ENCODE data around the gene RAB3IL1.
"Not testable (repeated sequence)": the region's sequence is repeated elsewhere in the genome, so short reads cannot be mapped to it uniquely, and the experiment has no call there.

RAB3IL1 gene

GRCh38 chr11:61953632-61954031, 36.3 kb upstream of the RAB3IL1 start:
- not testable (repeated sequence) for DNase-seq (ENCODE audit: low read depth in 1 of 2, low spot score in 1 of 2)

GRCh38 chr11:61952882-61953281, 35.5 kb upstream of the RAB3IL1 start:
- no peak for DNase-seq (ENCODE audit: low read depth in 1 of 2, low spot score in 1 of 2)

- no peak for DNase-seq (ENCODE audit: low read depth in 1 of 2, low spot score in 1 of 2)
Measured at GRCh38 chr11:61951484-61952135, 34.2 kb upstream of the RAB3IL1 start.

GRCh38 chr11:61950035-61950547, 32.7 kb upstream of the RAB3IL1 start, which contains the start of gene BEST1:
TSS of gene BEST1 (plus strand) at chr11:61950351. CDS start at chr11:61951807, 1,456 bp downstream.
- DNase-seq (ENCODE audit: low read depth in 1 of 2, low spot score in 1 of 2) = no peak

GRCh38 chr11:61949169-61950034, 32.0 kb upstream of the RAB3IL1 start:
- no peak for DNase-seq (ENCODE audit: low read depth in 1 of 2, low spot score in 1 of 2)

- DNase-seq (ENCODE audit: low read depth in 1 of 2, low spot score in 1 of 2) = no peak
Measured at GRCh38 chr11:61948505-61948904, 31.1 kb upstream of the RAB3IL1 start.

- DNase-seq (ENCODE audit: low read depth in 1 of 2, low spot score in 1 of 2) = peak; percentile 24 to 25
Measured at GRCh38 chr11:61947486-61948210, 30.3 kb upstream of the RAB3IL1 start.

- no peak for DNase-seq (ENCODE audit: low read depth in 1 of 2, low spot score in 1 of 2)
Measured at GRCh38 chr11:61946894-61947293, 29.5 kb upstream of the RAB3IL1 start.

- DNase-seq (ENCODE audit: low read depth in 1 of 2, low spot score in 1 of 2) = no peak
Measured at GRCh38 chr11:61945191-61945590, 27.8 kb upstream of the RAB3IL1 start.

- DNase-seq (ENCODE audit: low read depth in 1 of 2, low spot score in 1 of 2) = no peak
Measured at GRCh38 chr11:61940466-61940865, 23.1 kb upstream of the RAB3IL1 start.

- DNase-seq (ENCODE audit: low read depth in 1 of 2, low spot score in 1 of 2) = no peak
Measured at GRCh38 chr11:61935861-61936260, 18.5 kb upstream of the RAB3IL1 start.

GRCh38 chr11:61930933-61931332, 13.6 kb upstream of the RAB3IL1 start:
- no peak for DNase-seq (ENCODE audit: low read depth in 1 of 2, low spot score in 1 of 2)

GRCh38 chr11:61928606-61929005, 11.2 kb upstream of the RAB3IL1 start:
- DNase-seq (ENCODE audit: low read depth in 1 of 2, low spot score in 1 of 2) = no peak

- DNase-seq (ENCODE audit: low read depth in 1 of 2, low spot score in 1 of 2) = no peak
Measured at GRCh38 chr11:61927501-61927900, 10.1 kb upstream of the RAB3IL1 start.

GRCh38 chr11:61926235-61926634, 8.9 kb upstream of the RAB3IL1 start:
- no peak for DNase-seq (ENCODE audit: low read depth in 1 of 2, low spot score in 1 of 2)

- DNase-seq (ENCODE audit: low read depth in 1 of 2, low spot score in 1 of 2) = no peak
Measured at GRCh38 chr11:61925736-61926135, 8.4 kb upstream of the RAB3IL1 start.

GRCh38 chr11:61924064-61924455, 6.7 kb upstream of the RAB3IL1 start:
- DNase-seq (ENCODE audit: low read depth in 1 of 2, low spot score in 1 of 2) = no peak

GRCh38 chr11:61923166-61924063, 6.0 kb upstream of the RAB3IL1 start:
- no peak for DNase-seq (ENCODE audit: low read depth in 1 of 2, low spot score in 1 of 2)

GRCh38 chr11:61922539-61922938, 5.2 kb upstream of the RAB3IL1 start:
- no peak for DNase-seq (ENCODE audit: low read depth in 1 of 2, low spot score in 1 of 2)

GRCh38 chr11:61921446-61921845, 4.1 kb upstream of the RAB3IL1 start:
- DNase-seq (ENCODE audit: low read depth in 1 of 2, low spot score in 1 of 2) = no peak

Data from activated T-helper 1 cell treated with anti-CD3 and anti-CD28 coated beads, Interleukin-2, amount 50 U/mL, for 16 hours (primary cell).